Dermis microvascular lymphatic vessel endothelial cell (primary cell): ENCODE data around the gene PLOD1. TPM values are rescaled to one million over a fixed set of nuclear protein-coding genes. Genes with fewer than 3 reads are reported as not detected.
A peak's percentile ranks its signal among the peaks of the same experiment; 100 is the strongest.
"Not testable (repeated sequence)": the region's sequence is repeated elsewhere in the genome, so short reads cannot be mapped to it uniquely, and the experiment has no call there.

Source experiments
- DNase-seq, 2 donors: peaks; one replicate each; pipeline versions ENCODE4 v3.0.0 to v3.0.0-alpha.2; 2010; ENCODE audit warnings: low read depth in 2 of 2
- total RNA-seq: library from RNA; depleted of rRNA; stranded (reverse); fragments of >200 nt; gene quantifications from 2 replicates; pipeline ENCODE4 v1.2.1, GENCODE V29; 2014

Gene PLOD1
- total RNA-seq, 1 donor from 2014 or later: 138 TPM

- peak; percentile 45 to 63 for DNase-seq
Measured at GRCh38 chr1:12005488-12006166, 71.1 kb downstream of the PLOD1 start.

DNA sequence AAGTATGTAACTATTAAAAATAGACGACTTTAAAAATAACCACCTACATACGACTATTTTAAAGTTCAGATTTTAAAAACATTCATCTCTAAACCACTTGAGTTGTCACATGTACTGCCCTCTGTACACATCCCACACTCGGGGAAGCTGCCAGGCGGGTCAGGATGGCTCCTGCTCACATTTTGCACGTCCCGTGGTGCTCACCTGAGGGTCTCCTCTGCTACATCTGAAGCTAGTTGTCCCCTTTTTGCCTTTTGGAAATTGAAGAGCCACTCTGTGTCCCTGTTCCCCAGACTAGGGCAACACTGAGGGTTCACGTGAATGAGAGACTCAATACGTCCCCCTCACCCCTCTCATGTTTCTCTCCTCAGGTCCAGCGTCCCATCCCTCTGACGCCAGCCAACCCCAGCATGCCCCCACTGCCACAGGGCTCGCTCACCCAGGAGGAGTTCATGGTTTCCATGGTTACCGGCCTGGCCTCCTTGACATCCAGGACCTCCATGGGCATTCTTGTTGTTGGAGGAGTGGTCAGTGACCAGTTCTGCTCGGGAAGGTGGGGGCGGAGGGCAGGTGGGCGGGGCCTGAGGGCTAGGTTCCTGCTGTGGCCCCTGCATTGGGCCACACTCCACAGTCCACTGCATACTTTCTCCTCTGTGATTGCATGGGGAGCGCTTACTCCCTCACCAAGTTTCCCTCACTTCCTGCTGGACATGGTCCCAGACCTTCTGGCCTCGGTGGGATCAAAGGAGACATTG is 71.8 kb downstream of the PLOD1 start:
- DNase-seq: no peak

DNA sequence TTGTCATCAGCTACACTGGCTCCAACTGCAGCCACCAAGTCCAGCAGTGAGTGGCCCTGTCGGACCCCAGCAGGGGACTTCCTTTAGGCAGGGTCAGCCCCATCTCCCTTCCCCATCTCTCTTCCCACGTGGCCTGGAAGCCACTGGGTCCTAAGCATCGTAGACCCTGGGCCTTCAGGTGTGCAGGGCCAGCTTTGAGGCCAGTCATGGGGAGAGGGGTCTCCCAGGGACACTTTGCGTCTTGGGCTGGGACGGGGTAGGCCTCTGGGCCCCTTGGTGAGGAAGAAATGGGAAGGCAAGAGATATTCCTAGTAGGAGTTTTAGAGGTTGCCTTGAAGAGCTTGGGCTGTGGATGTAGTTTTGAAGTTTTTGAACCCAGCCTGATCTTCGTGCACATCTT is 72.7 kb downstream of the PLOD1 start:
- DNase-seq: no peak

DNA sequence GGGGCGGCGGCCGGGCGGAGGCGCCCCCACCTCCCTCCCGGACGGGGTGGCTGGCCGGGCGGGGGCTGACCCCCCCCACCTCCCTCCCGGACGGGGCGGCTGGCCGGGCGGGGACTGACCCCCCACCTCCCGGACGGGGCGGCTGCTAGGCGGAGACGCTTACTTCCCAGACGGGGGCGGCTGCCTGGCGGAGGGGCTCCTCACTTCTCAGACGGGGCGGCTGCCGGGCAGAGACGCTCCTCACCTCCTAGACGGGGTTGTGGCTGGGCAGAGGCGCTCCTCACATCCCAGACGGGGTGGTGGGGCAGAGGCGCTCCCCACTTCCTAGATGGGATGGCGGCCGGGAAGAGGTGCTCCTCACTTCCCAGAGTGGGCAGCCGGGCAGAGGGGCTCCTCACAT is 73.8 kb downstream of the PLOD1 start:
- DNase-seq: not testable (repeated sequence)

DNA sequence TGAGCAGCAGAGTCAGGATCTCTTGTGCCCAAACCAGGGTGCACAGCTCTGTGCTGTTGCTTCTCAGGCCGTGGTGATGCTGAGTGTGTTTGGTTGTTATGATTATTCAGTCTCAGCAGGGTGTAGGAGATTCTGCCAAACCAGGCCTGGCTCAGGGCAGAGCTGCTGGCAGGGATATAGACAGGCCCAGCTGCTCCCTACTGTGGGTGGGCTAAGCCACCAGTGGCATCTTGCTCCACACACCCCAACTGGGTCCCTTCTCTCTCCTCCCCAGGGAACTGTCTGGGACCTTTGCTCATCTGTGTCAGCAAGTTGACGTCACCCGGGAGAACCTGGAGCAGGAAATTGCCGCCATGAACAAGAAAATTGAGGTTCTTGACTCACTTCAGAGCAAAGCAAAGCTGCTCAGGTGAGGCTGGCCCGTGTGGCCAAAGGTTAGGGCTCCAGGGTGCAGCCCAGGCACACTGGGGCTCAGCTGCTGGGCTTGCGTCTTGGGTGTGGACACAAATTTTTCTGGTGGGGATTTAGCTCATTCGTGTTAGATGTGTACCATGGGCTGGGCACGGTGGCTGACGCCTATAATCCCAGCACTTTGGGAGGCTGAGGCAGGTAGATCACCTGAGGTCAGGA is 74.9 kb downstream of the PLOD1 start:
- no peak for DNase-seq

GRCh38 chr1:12010746-12011570 is 76.4 kb downstream of the PLOD1 start:
- DNase-seq: no peak

GRCh38 chr1:12011998-12012397 is 77.5 kb downstream of the PLOD1 start:
- no peak for DNase-seq

GRCh38 chr1:12012560-12013316 is 78.2 kb downstream of the PLOD1 start:
- no peak for DNase-seq

GRCh38 chr1:12014141-12014991 is 79.8 kb downstream of the PLOD1 start:
- DNase-seq: no peak

DNA sequence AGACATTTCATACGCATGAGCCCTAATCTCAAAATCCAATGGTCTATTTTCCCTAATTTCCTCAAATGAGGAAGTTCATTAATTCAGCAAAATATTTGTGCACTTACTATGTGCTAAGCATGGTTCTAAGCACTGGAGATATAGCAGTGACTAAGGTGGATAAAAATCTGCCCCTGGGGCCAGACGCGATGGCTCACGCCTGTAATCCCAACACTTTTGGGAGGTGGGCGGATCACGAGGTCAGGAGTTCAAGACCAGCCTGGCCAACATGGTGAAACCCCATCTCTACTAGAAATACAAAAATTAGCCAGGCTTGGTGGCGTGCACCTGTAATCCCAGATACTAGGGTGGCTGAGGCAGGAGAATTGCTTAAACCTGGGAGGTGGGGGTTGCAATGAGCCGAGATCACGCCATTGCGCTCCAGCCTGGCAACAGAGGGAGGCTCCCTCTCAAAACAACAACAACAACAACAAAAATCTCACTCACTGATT is 80.5 kb downstream of the PLOD1 start:
- DNase-seq: no peak

DNA sequence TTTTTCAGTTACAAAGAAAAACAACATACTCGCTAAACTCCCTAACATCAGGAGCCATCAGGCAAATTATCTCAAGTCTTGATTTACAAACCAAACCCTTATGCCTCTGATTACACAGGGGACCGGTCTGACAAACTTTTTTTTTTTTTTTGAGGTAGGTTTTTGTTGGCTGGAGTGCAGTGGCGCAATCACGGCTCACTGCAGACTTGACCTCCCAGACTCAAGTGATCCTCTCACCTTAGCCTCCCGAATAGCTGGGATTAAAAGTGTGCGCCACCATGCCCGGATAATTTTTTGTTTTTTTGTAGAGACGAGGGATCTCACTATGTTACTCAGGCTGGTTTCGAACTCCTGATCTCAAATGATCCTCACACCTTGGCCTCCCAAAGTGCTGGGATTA is 81.0 kb downstream of the PLOD1 start:
- DNase-seq: no peak

GRCh38 chr1:12016182-12016581 is 81.7 kb downstream of the PLOD1 start:
- no peak for DNase-seq

- DNase-seq: no peak
Measured at GRCh38 chr1:12019858-12020509, 85.5 kb downstream of the PLOD1 start.

DNA sequence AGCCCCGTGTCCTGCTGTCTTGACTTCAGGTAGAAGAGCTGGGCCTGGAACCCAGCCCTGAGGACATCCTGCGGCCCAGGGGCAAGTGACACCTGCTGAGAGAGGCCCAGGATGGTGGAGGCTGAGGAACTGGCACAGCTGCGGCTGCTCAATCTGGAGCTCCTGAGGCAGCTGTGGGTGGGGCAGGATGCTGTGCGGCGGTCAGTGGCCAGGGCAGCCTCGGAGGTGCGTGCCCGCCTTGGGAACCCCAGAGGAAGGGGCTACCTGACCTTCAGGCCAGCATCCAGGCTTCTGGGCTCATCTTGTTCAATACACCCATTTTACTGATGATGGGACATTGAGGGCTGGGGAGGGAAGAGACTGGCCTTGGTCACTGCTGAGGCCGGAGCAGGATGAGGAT is 87.1 kb downstream of the PLOD1 start:
- no peak for DNase-seq

- DNase-seq: no peak
Measured at GRCh38 chr1:12022036-12022435, 87.5 kb downstream of the PLOD1 start.
